Astrocyte (in vitro differentiated cells and primary cell): ENCODE data around the gene ZFAND4.

ENCODE experiments used
- EZH2 ChIP-seq: IDR thresholded peaks from 2 replicates; pipeline ENCODE4 v1.6.1; 2012; ENCODE audit warnings: mild to moderate bottlenecking, low read length, inconsistent platforms; ENCODE audit not compliant: insufficient read depth
- TF ChIP-seq, protein P1 (sequence below): IDR thresholded peaks from 2 replicates; pipeline ENCODE4 v1.5.1; 2011; ENCODE audit warnings: low read depth, mild to moderate bottlenecking, inconsistent platforms, low read length, moderate library complexity; ENCODE audit not compliant: insufficient read depth

DNA sequence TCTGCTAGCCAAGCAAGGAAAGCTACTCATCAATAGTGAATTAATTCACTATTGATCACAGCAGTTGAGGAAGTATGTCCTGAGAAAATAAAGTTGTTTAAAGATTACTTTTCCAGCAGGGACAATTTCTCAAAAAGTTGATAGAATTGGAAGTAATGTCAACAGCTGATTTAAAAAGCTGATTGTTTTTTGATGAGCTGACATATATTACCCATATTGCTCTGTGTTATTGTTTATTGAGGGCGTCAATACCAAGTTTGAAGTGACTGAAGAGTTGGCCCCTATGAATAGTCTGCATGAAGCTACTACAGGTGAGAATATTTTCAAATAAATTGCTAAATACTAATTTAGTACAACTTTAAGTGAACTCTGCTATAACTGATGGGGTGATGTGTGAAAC lies 28.0 kb downstream of the ZFAND4 start:
- TF ChIP-seq, protein P1, sequence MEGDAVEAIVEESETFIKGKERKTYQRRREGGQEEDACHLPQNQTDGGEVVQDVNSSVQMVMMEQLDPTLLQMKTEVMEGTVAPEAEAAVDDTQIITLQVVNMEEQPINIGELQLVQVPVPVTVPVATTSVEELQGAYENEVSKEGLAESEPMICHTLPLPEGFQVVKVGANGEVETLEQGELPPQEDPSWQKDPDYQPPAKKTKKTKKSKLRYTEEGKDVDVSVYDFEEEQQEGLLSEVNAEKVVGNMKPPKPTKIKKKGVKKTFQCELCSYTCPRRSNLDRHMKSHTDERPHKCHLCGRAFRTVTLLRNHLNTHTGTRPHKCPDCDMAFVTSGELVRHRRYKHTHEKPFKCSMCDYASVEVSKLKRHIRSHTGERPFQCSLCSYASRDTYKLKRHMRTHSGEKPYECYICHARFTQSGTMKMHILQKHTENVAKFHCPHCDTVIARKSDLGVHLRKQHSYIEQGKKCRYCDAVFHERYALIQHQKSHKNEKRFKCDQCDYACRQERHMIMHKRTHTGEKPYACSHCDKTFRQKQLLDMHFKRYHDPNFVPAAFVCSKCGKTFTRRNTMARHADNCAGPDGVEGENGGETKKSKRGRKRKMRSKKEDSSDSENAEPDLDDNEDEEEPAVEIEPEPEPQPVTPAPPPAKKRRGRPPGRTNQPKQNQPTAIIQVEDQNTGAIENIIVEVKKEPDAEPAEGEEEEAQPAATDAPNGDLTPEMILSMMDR: no peak
- no peak for TF ChIP-seq EZH2
